Suprapubic skin (tissue), 3 donors: Measurements from ENCODE around the gene EDEM3.

Experiments
- CTCF ChIP-seq, 2 donors: fragments of 200-600 bp in 1 of 2; fragments of 450-650 bp in 1 of 2; sonication (generic) in 1 of 2; IDR thresholded peaks; one replicate each; pipeline ENCODE4 v1.5.1; 2016 to 2019; ENCODE audit warnings: antibody characterized with exemption in 2 of 2, mild to moderate bottlenecking in 1 of 2, moderate library complexity in 1 of 2
- EP300 ChIP-seq: sonication (generic); formaldehyde crosslinking; IDR thresholded peaks from one replicate; pipeline ENCODE4 v1.6.1; 2017; ENCODE audit warnings: antibody characterized with exemption

- TF ChIP-seq CTCF (IDR thresholded peaks at IDR 0.05): no peak
- TF ChIP-seq EP300: no peak
Observed at GRCh38 chr1:184656221-184656620, 98.4 kb downstream of the EDEM3 start.
